Anterior cingulate cortex (tissue), 58 donors: ENCODE data around the gene OTOP1.
"Not testable (repeated sequence)": the region's sequence is repeated elsewhere in the genome, so short reads cannot be mapped to it uniquely, and the experiment has no call there.

Experiments used
- DNase-seq, 58 donors: peaks; one replicate each; lab custom pipeline; 2025; lab: John Stamatoyannopoulos, UW

The OTOP1 gene

GRCh38 chr4:4226606-4227438, at the start of gene OTOP1:
OTOP1 (minus strand) TSS chr4:4226929; CDS start chr4:4226864, 65 bp downstream.
- no peak for DNase-seq

DNA sequence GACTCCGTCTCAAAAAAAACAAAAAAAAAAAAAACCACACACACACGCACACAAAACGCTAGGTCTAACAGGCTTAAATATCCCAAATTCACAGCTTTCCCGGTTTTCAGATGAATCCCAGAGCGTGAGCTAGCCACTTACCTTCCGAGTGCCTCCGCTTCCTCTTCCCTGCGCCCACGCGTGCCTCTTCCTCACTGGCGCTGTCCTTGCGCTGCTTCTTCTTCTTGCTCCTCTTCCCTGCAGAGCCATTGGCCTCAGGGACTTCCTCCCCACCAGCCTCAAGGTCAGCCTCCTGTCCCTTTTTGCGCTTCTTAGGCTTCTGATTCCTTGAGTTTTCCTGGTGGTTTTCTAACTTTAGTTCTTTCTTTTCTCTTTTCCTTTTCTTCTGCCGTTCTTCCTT, 47.5 kb upstream of the OTOP1 start:
- no peak for DNase-seq

GRCh38 chr4:4271912-4272311, 45.2 kb upstream of the OTOP1 start:
- DNase-seq: no peak

- DNase-seq: no peak
Measured at GRCh38 chr4:4270529-4270928, 43.8 kb upstream of the OTOP1 start.

- DNase-seq: no peak
Measured at GRCh38 chr4:4269856-4270255, 43.1 kb upstream of the OTOP1 start.

DNA sequence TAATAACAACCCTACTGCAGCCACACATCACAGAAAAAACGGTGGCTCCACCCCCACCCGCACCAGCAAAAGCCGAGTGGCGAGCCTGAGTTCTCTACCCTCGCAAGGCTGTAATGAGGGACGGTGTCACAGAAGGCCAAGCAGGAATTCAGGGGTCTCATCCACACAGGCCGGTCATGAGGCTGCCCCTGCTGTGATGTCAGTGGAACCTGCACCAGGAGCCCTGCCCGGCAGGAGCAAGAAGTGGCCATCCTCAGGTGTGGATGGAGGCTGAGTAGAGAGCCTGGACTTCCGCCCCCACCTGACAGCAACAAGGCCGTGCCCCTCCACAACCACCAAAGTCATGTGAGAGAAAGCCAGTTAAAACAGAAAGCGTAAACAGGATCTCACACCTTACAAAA, 42.6 kb upstream of the OTOP1 start:
- no peak for DNase-seq

- DNase-seq: peak in 1 of 58 donors; percentile 37
Measured at GRCh38 chr4:4268776-4269175, 42.0 kb upstream of the OTOP1 start.

DNA sequence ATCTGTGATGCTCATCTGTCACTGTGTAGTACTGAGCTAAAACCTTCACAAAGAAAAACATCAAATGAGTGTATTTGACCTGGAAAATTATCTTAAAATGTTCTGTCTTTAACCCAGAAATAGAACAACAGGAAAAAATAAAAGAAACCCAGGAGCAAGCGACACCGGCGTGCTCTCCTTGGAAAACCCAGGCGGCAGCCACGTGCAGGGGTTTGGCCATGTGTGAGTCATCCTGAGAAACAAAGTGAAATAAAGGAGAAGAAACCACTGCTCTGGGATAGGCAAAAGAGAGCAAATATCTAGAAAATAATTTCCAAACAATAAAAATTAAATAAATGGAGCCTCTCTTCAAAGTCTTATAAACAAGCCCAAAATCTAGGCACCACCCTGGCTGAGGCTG, 41.3 kb upstream of the OTOP1 start:
- DNase-seq: peak in 1 of 58 donors; percentile 6

DNA sequence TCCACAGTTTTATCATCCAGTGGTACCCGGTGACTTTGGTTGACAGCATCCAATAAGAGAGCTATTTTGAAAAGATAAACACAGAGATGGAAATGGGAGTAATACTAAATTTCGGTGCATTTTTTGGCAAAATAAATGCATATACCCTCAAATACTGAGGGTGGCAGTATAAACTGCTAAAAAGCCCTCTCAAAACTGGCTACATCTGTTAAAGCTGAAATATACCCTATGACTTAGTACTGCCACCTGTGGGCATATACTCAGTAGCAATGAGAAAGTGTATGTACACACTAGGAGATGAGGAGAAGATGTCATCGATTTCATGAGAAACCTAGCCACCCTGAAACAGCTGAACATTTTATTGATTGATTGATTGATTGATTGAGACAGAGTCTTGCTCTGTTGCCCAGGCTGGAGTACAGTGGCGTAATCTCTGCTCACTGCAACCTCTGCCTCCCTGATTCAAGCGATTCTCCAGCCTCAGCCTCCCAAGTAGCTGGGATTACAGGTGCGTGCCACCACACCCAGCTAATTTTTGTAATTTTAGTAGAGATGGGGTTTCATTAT, 33.5 kb upstream of the OTOP1 start:
- DNase-seq: no peak

DNA sequence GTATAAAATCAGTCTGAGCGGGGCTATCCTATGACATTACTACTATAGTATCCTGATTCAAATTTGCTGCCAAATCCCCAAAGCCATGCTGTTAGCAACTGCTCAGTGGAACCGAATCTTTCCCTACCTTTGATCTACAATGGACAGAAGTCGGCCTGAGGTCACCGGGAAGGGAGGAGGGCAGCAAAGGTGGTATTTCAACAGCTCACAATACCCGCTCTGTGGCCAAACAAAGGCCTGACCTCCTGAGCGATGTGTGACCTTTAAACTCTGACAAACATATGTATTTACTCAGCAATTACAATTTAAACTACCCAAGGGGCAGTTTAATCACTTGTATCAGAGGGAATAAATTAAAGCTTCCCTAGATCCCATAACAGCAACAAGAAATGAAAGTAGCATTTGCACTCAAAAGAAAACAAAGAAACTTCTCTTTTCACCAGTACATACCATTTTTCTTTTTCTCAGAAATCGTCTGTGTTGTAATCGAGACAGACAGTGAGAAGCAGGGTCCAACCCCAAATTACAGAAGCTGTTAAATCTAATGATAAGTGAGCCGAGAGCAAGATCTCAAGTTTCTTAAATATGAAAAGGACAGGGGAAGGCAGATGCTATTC, 32.9 kb upstream of the OTOP1 start:
- no peak for DNase-seq

- DNase-seq: not testable (repeated sequence)
Measured at GRCh38 chr4:4257705-4258104, 31.0 kb upstream of the OTOP1 start.

- DNase-seq: peak in 4 of 58 donors; percentile 5 to 29 (median 16)
Measured at GRCh38 chr4:4256799-4257198, 30.1 kb upstream of the OTOP1 start.

GRCh38 chr4:4254666-4255065, 27.9 kb upstream of the OTOP1 start:
- DNase-seq: peak in 49 of 58 donors; percentile 8 to 89 (median 58)

- peak in 14 of 58 donors; percentile 5 to 55 (median 18) for DNase-seq
Measured at GRCh38 chr4:4254199-4254598, 27.5 kb upstream of the OTOP1 start.

GRCh38 chr4:4249866-4250265, 23.1 kb upstream of the OTOP1 start:
- DNase-seq: no peak

GRCh38 chr4:4249342-4249741, 22.6 kb upstream of the OTOP1 start:
- not testable (repeated sequence) for DNase-seq

DNA sequence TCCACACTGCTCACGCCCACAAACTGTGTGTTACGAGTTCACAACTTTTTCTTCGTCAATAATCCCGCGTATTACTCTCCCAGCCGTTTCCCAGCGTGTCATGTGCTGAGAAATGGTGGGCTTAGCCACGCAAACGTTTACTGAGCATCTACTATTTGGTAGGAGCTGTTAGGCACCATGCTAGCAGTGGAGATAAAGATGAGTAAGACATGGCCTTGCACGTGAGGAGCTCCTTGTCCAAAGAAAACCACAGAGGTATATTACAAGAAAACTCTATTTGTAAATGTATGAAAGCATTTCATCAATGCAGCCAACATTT, 22.1 kb upstream of the OTOP1 start:
- DNase-seq: peak in 1 of 58 donors; percentile 47

- DNase-seq: peak; percentile 70 to 96 (median 92)
Measured at GRCh38 chr4:4248029-4248884, 21.5 kb upstream of the OTOP1 start, which contains the start of gene TMEM128. TMEM128 (minus strand) TSS chr4:4248223; CDS start chr4:4248202, 21 bp downstream.

GRCh38 chr4:4247696-4248028, 20.9 kb upstream of the OTOP1 start:
- DNase-seq: peak in 1 of 58 donors; percentile 64

DNA sequence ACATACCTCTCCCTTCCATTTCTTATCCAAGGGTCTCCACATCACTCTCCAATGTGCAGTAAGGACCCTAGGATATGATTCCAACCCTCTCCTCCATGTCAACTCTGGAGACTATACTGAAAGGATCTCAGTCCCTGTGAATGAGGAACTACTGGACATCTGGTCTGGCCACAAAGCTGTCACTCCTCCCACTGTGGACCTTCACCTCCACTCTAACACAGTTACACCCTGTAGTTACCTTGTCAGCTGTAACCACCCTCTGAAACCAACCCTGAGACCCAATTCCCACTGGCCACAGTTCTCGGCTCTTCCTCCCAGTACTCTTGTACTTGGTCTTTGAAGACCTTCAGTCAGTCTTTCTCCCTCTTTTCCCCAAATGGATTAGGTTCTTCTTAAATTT, 18.4 kb upstream of the OTOP1 start:
- no peak for DNase-seq

DNA sequence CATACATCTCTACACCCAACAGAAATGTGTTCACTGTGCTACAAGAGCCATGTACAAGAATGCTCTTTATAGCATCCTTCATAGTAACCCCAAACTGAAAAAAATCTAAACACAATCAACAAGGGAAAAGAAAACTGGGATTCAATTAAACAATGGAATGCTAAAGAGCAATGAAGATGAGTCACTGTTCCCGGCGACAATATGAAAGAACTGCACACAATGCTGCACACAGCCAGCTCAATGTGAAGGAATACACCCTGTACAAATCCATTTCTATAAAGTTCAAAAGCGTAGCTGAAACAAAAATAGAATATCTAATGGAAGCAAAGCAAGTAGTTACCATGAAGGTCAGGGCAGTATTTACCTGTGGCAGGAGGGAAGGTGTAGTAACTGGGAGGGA, 12.8 kb upstream of the OTOP1 start:
- DNase-seq: not testable (repeated sequence)
